Rectal smooth muscle tissue (tissue), 1 donor: Measurements from ENCODE around the gene UBAP1L.
"Not testable (repeated sequence)": the region's sequence is repeated elsewhere in the genome, so short reads cannot be mapped to it uniquely, and the experiment has no call there.

Experiments used
- H3K27ac ChIP-seq: one replicate; pipeline ENCODE4 v1.7.0; 2013; ENCODE audit warnings: low read depth, low read length, inconsistent platforms
- H3K27me3 ChIP-seq: one replicate; pipeline ENCODE4 v1.7.0; 2013; ENCODE audit warnings: low read length; ENCODE audit not compliant: control insufficient read depth, insufficient read depth
- H3K36me3 ChIP-seq: one replicate; pipeline ENCODE4 v1.7.0; 2013; ENCODE audit warnings: low read length; ENCODE audit not compliant: control insufficient read depth, insufficient read depth
- H3K4me1 ChIP-seq: one replicate; pipeline ENCODE4 v1.7.0; 2013; ENCODE audit warnings: low read length; ENCODE audit not compliant: control insufficient read depth, insufficient read depth
- H3K4me3 ChIP-seq: one replicate; pipeline ENCODE4 v1.7.0; 2013; ENCODE audit warnings: low read length
- H3K9ac ChIP-seq: one replicate; pipeline ENCODE4 v1.7.0; 2013; ENCODE audit warnings: low read length

Gene UBAP1L

GRCh38 chr15:65076486-65077290 lies 38.3 kb downstream of the UBAP1L start, which contains the start of gene KBTBD13:
KBTBD13 (plus strand) TSS chr15:65076746; CDS start chr15:65076816, 70 bp downstream.
- H3K36me3 ChIP-seq: no peaks in the 10 kb centered on the region
- peaks cover 6% of the 10 kb centered on the region for H3K4me1 ChIP-seq
- H3K27ac ChIP-seq: no peak within 1 kb of the TSS
- no peak within 1 kb of the TSS for H3K9ac ChIP-seq
- H3K4me3 ChIP-seq: no peak within 1 kb of the TSS
- H3K27me3 ChIP-seq: no peaks in the 10 kb centered on the region

- H3K4me1 ChIP-seq: peaks cover 15% of the 10 kb centered on the region
- H3K27me3 ChIP-seq, H3K9ac ChIP-seq, H3K27ac ChIP-seq, H3K4me3 ChIP-seq, H3K36me3 ChIP-seq: not testable (repeated sequence)
Observed at GRCh38 chr15:65075607-65076395, 39.2 kb downstream of the UBAP1L start.

GRCh38 chr15:65074946-65075345 lies 40.1 kb downstream of the UBAP1L start:
- not testable (repeated sequence) for H3K36me3 ChIP-seq, H3K4me3 ChIP-seq, H3K27ac ChIP-seq, H3K27me3 ChIP-seq, H3K9ac ChIP-seq
- H3K4me1 ChIP-seq: peaks cover 20% of the 10 kb centered on the region

- Histone ChIP-seq H3K4me1 (peaks cover 36% of the 10 kb centered on the region), H3K9ac (no peak overlapping the region), H3K4me3 (no peak overlapping the region), H3K27me3 (no peaks in the 10 kb centered on the region), H3K27ac (no peak overlapping the region), H3K36me3 (no peaks in the 10 kb centered on the region)
Observed at GRCh38 chr15:65072617-65073016, 42.4 kb downstream of the UBAP1L start.

GRCh38 chr15:65072027-65072426 lies 43.0 kb downstream of the UBAP1L start:
- Histone ChIP-seq H3K4me3 (no peak overlapping the region), H3K4me1 (peaks cover 36% of the 10 kb centered on the region), H3K27ac (peak overlapping the region; percentile 64), H3K27me3 (no peaks in the 10 kb centered on the region), H3K36me3 (no peaks in the 10 kb centered on the region), H3K9ac (no peak overlapping the region)

- Histone ChIP-seq H3K27me3 (no peaks in the 10 kb centered on the region), H3K9ac (no peak overlapping the region), H3K4me3 (no peak overlapping the region), H3K27ac (peak overlapping the region; percentile 64), H3K36me3 (no peaks in the 10 kb centered on the region), H3K4me1 (peaks cover 36% of the 10 kb centered on the region)
Observed at GRCh38 chr15:65071381-65071811, 43.6 kb downstream of the UBAP1L start.

GRCh38 chr15:65069779-65070546 lies 45.0 kb downstream of the UBAP1L start:
- Histone ChIP-seq H3K4me3 (no peak overlapping the region), H3K36me3 (no peaks in the 10 kb centered on the region), H3K9ac (no peak overlapping the region), H3K27ac (peak overlapping the region; percentile 92), H3K4me1 (peaks cover 43% of the 10 kb centered on the region), H3K27me3 (no peaks in the 10 kb centered on the region)

GRCh38 chr15:65069179-65069578 lies 45.8 kb downstream of the UBAP1L start:
- Histone ChIP-seq H3K4me1 (peaks cover 43% of the 10 kb centered on the region), H3K27ac (peak overlapping the region; percentile 92)

GRCh38 chr15:65068403-65068788 lies 46.6 kb downstream of the UBAP1L start:
- Histone ChIP-seq H3K36me3 (no peaks in the 10 kb centered on the region), H3K4me1 (peaks cover 43% of the 10 kb centered on the region), H3K9ac (no peak overlapping the region), H3K27me3 (no peaks in the 10 kb centered on the region), H3K27ac (peak overlapping the region; percentile 92), H3K4me3 (peak overlapping the region; percentile 63)

More at GRCh38 chr15:65069179-65069578, 45.8 kb downstream of the UBAP1L start:
- H3K36me3 ChIP-seq: no peaks in the 10 kb centered on the region
- no peak overlapping the region for H3K4me3 ChIP-seq
- H3K9ac ChIP-seq: no peak overlapping the region
- H3K27me3 ChIP-seq: no peaks in the 10 kb centered on the region

GRCh38 chr15:65067645-65068402 lies 47.2 kb downstream of the UBAP1L start, which contains the start of gene RASL12:
RASL12 (minus strand) TSS chr15:65067991; CDS start chr15:65067835, 156 bp downstream.
- Histone ChIP-seq H3K27ac (peak within 1 kb of the TSS; percentile 92), H3K36me3 (no peaks in the 10 kb centered on the region), H3K4me1 (peaks cover 43% of the 10 kb centered on the region), H3K4me3 (peak within 1 kb of the TSS; percentile 63), H3K9ac (peak within 1 kb of the TSS; percentile 83), H3K27me3 (no peaks in the 10 kb centered on the region)

- peaks cover 46% of the 10 kb centered on the region for H3K4me1 ChIP-seq
- H3K36me3 ChIP-seq: no peaks in the 10 kb centered on the region
- H3K27ac ChIP-seq: peak overlapping the region; percentile 92
- H3K27me3 ChIP-seq: no peaks in the 10 kb centered on the region
- H3K9ac ChIP-seq: peak overlapping the region; percentile 83
- peak overlapping the region; percentile 63 for H3K4me3 ChIP-seq
Observed at GRCh38 chr15:65067317-65067644, 47.7 kb downstream of the UBAP1L start.
